AG09319 (cell line): Measurements from ENCODE around the gene CCK.

Experiments used
- DNase-seq: peaks from one replicate; pipeline ENCODE4 v3.0.0-alpha.2; 2010; ENCODE audit warnings: low read depth; ENCODE audit errors: extremely low read depth
- CTCF ChIP-seq: IDR thresholded peaks from 2 replicates; pipeline ENCODE4 v1.5.1; 2011; ENCODE audit warnings: low read depth, mild to moderate bottlenecking, inconsistent platforms, low read length, moderate library complexity

Gene CCK

GRCh38 chr3:42276141-42277132, 10.5 kb upstream of the CCK start:
- no peak for DNase-seq
- TF ChIP-seq CTCF = no peak

- no peak for DNase-seq
- no peak for TF ChIP-seq CTCF
Measured at GRCh38 chr3:42275217-42275616, 9.2 kb upstream of the CCK start.

GRCh38 chr3:42274266-42274665, 8.3 kb upstream of the CCK start:
- no peak for DNase-seq
- no peak for TF ChIP-seq CTCF

- no peak for TF ChIP-seq CTCF
- DNase-seq = no peak
Measured at GRCh38 chr3:42273361-42273760, 7.4 kb upstream of the CCK start.

- no peak for TF ChIP-seq CTCF
Measured at GRCh38 chr3:42271786-42272185, 5.8 kb upstream of the CCK start.

GRCh38 chr3:42270561-42270960, 4.6 kb upstream of the CCK start:
- TF ChIP-seq CTCF = no peak
- no peak for DNase-seq

More at GRCh38 chr3:42271786-42272185, 5.8 kb upstream of the CCK start:
- no peak for DNase-seq

- DNase-seq = no peak
- TF ChIP-seq CTCF = no peak
Measured at GRCh38 chr3:42269647-42270046, 3.7 kb upstream of the CCK start.
